ENCODE measurements around the gene ISYNA1. TPM values are rescaled to one million over a fixed set of nuclear protein-coding genes. Genes with fewer than 3 reads are reported as not detected.

Gene ISYNA1
- total and polyA plus RNA-seq, 2 of the 13 experiments (the other 11 are each of a cell fraction or from before 2014, with no cell fraction given) = 29.6 to 48.5 TPM

DNA sequence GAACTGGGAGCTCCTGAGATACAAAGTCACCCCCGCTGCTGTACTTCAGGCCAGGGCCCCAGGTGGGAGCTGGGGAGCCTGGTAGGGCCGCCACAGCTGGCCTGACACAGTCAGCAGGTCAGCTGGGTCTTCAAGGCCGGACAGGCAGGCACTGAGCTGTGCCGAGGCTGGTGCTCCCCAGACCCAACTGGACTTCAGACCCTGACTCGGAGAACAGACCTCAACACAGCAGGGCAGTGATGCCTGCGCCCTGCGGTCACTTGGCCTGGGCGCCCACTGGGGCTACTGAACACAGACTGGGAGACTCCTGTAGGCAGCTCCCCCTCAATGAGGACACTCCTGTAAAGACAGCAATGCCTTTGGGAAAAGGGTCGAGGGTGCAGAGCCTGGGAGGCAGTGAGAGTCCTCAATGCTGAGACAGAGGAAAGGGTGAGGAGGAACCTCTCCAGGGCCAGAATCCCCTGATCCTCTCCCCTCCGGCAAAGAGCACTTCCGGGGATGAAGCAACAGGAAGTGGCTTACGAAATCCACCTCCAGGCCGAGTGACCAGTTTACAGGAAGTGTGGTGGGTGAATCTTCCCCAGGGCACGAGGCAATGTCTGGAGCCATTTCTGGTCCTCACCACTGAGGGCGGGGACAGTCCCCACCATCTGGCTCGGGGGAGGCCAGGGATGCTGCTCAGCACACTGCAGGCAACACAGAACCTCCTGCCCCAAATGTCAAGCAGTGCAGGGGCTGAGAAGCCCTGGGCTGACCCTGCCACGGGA lies 40.8 kb upstream of the ISYNA1 start:
- Histone ChIP-seq H3K4me2 (ENCODE audit: low read depth, low read length) (peak overlapping the region; percentile 67), H3K9ac (ENCODE audit: insufficient read depth, low read depth, low read length) (peak overlapping the region; percentile 52), H3K4me3 (replicated peaks in 1 of 3; ENCODE audit: insufficient read depth in 1 of 3, low read depth in 2 of 3, low read length in 3 of 3) (peak overlapping the region in 2 of 3 experiments; percentile 9 to 45; a peak in 3 of 6 replicates), H4K20me1 (ENCODE audit: insufficient read depth, low read length) (peaks cover 15% of the 10 kb centered on the region; the same call in 1 of the 2 replicates), H3K36me3 (replicated peaks in 1 of 2; ENCODE audit: control insufficient read depth in 1 of 2, insufficient read depth in 2 of 2, low read length in 2 of 2) (no peaks in the 10 kb centered on the region; a peak in 3 of 5 replicates), H3K27ac (ENCODE audit: extremely low read length, insufficient read depth, low read length) (peak overlapping the region; percentile 90), H3K4me1 (ENCODE audit: insufficient read depth, low read length) (peaks cover 79% of the 10 kb centered on the region), H3K9me3 (ENCODE audit: low read length) (no peaks in the 10 kb centered on the region), H3K27me3 (ENCODE audit: control insufficient read depth in 1 of 2, insufficient read depth in 2 of 2, low read length in 2 of 2) (no peaks in the 10 kb centered on the region), H3K79me2 (ENCODE audit: insufficient read depth, low read length) (peaks cover 84% of the 10 kb centered on the region), H2AFZ (ENCODE audit: low read length) (no peak overlapping the region)
- TSS peak; percentile 59 for BruUV-seq (replicated peaks)
- intact Hi-C loops (cut with micrococcal nuclease; ENCODE audit: unreplicated experiment) (loop anchor here (5.0 kb wide), 1 partner anchor 94 kb away; the partner anchor contains the start of gene UBA52), in situ Hi-C loops (cut with HindIII; ENCODE audit: extremely low pct_ligation_motif_present, low pct_unique_long_range_greater_than_20kb) (loop anchor here (10.0 kb wide), 2 partner anchors 46 to 196 kb away; partner anchors contain the start of gene ELL)
- DNase-seq (ENCODE audit: low spot score) = peak; percentile 88
- peak; percentile 79 for FAIRE-seq
- 9% methylated on average over 8 of the region's 17 CpGs for WGBS (ENCODE audit: low lambda C conversion rate)
- ATAC-seq = peak; percentile 73
- ChIA-PET POLR2A (interaction anchor here (0.5 to 1.7 kb wide), 8 partner anchors 8 to 157 kb away, joined by 3 to 4 read pairs (median 4); partner anchors contain the start of gene ELL), CTCF (ENCODE audit: low intra/inter-chr PET ratio, low total read pairs) (no interaction called here)
- TF ChIP-seq ZNF33A (CRISPR knock-in tag; IDR thresholded peaks at IDR 0.05; ENCODE audit: borderline replicate concordance) (no peak), MLLT10 (CRISPR knock-in tag; IDR thresholded peaks at IDR 0.05) (no peak), THAP11 (CRISPR knock-in tag; IDR thresholded peaks at IDR 0.05) (peak; percentile 90), PRDM4 (CRISPR knock-in tag; IDR thresholded peaks at IDR 0.05; ENCODE audit: borderline replicate concordance) (no peak), ZBTB8A (CRISPR knock-in tag; IDR thresholded peaks at IDR 0.05; ENCODE audit: borderline replicate concordance, low read depth) (no peak; the same call in 1 of the 2 replicates), TP53 (CRISPR knock-in tag; conservative IDR thresholded peaks at IDR 0.05) (no peak), HOXA7 (CRISPR knock-in tag; IDR thresholded peaks at IDR 0.05) (no peak), ZNF101 (CRISPR knock-in tag; IDR thresholded peaks at IDR 0.05; ENCODE audit: borderline replicate concordance, low read depth) (0 out of 2 replicates have a peak, but pooled peaks have one; percentile 59), CREM (IDR thresholded peaks at IDR 0.05) (peak; percentile 50; the same call in 1 of the 2 replicates), CREM (CRISPR knock-in tag; IDR thresholded peaks at IDR 0.05) (no peak), ZNF441 (CRISPR knock-in tag; IDR thresholded peaks at IDR 0.05; ENCODE audit: borderline replicate concordance) (peak; percentile 85; the same call in 1 of the 2 replicates), RFXAP (CRISPR knock-in tag; IDR thresholded peaks at IDR 0.05; ENCODE audit: borderline replicate concordance) (peak; percentile 79; the same call in 1 of the 2 replicates)
- TF ChIP-seq, protein P1, sequence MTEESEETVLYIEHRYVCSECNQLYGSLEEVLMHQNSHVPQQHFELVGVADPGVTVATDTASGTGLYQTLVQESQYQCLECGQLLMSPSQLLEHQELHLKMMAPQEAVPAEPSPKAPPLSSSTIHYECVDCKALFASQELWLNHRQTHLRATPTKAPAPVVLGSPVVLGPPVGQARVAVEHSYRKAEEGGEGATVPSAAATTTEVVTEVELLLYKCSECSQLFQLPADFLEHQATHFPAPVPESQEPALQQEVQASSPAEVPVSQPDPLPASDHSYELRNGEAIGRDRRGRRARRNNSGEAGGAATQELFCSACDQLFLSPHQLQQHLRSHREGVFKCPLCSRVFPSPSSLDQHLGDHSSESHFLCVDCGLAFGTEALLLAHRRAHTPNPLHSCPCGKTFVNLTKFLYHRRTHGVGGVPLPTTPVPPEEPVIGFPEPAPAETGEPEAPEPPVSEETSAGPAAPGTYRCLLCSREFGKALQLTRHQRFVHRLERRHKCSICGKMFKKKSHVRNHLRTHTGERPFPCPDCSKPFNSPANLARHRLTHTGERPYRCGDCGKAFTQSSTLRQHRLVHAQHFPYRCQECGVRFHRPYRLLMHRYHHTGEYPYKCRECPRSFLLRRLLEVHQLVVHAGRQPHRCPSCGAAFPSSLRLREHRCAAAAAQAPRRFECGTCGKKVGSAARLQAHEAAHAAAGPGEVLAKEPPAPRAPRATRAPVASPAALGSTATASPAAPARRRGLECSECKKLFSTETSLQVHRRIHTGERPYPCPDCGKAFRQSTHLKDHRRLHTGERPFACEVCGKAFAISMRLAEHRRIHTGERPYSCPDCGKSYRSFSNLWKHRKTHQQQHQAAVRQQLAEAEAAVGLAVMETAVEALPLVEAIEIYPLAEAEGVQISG (CRISPR knock-in tag; IDR thresholded peaks at IDR 0.05) = peak; percentile 85
- TF ChIP-seq, protein P2, sequence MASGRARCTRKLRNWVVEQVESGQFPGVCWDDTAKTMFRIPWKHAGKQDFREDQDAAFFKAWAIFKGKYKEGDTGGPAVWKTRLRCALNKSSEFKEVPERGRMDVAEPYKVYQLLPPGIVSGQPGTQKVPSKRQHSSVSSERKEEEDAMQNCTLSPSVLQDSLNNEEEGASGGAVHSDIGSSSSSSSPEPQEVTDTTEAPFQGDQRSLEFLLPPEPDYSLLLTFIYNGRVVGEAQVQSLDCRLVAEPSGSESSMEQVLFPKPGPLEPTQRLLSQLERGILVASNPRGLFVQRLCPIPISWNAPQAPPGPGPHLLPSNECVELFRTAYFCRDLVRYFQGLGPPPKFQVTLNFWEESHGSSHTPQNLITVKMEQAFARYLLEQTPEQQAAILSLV (CRISPR knock-in tag; IDR thresholded peaks at IDR 0.05; ENCODE audit: borderline replicate concordance) = peak; percentile 77; the same call in 1 of the 2 replicates
- TF ChIP-seq, protein P3, sequence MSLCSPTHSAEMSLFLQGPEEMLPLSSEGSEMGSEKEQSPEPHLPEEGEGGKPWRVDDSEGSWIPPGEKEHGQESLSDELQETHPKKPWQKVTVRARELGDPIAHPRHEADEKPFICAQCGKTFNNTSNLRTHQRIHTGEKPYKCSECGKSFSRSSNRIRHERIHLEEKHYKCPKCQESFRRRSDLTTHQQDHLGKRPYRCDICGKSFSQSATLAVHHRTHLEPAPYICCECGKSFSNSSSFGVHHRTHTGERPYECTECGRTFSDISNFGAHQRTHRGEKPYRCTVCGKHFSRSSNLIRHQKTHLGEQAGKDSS (CRISPR knock-in tag; IDR thresholded peaks at IDR 0.05; ENCODE audit: borderline replicate concordance, low read depth) = peak; percentile 64; the same call in 1 of the 2 replicates
